Fibroblast of lung (primary cell): ENCODE measurements around the gene ABCG5. TPM values are rescaled to one million over a fixed set of nuclear protein-coding genes. Genes with fewer than 3 reads are reported as not detected.

Experiments
- DNase-seq, 2 donors: peaks; one replicate each; pipeline versions ENCODE4 v3.0.0 to v3.0.0-alpha.2; 2010; ENCODE audit warnings: low read depth in 2 of 2
- H2AFZ ChIP-seq: 2 replicates; pipeline ENCODE4 v1.5.1; 2012; ENCODE audit warnings: low read length, control low read depth, inconsistent platforms
- H3K27ac ChIP-seq: 2 replicates; pipeline ENCODE4 v1.5.1; 2011; ENCODE audit warnings: low read length, control low read depth; ENCODE audit not compliant: insufficient read depth
- H3K27me3 ChIP-seq: 2 replicates; pipeline ENCODE4 v1.5.1; 2011; ENCODE audit warnings: mild to moderate bottlenecking, low read length; ENCODE audit not compliant: control insufficient read depth, insufficient read depth
- H3K36me3 ChIP-seq: 2 replicates; pipeline ENCODE4 v1.5.1; 2011; ENCODE audit warnings: low read length; ENCODE audit not compliant: control insufficient read depth, insufficient read depth
- H3K4me1 ChIP-seq: 2 replicates; pipeline ENCODE4 v1.5.1; 2011; ENCODE audit warnings: low read length; ENCODE audit not compliant: control insufficient read depth, insufficient read depth; ENCODE audit errors: extremely low read depth
- H3K4me2 ChIP-seq: 2 replicates; pipeline ENCODE4 v1.5.1; 2011; ENCODE audit warnings: low read length, control low read depth; ENCODE audit not compliant: insufficient read depth; ENCODE audit errors: extremely low read depth
- H3K4me3 ChIP-seq, 4 experiments: fragments of 200-600 bp in 1 of 4; sonication (generic) in 1 of 4; replicated peaks in 1 of 4; 2 replicates each; pipeline ENCODE4 v1.5.1; 2011 to 2016; ENCODE audit warnings: low read length in 4 of 4, low read depth in 3 of 4, mild to moderate bottlenecking in 3 of 4, control low read depth in 2 of 4, inconsistent platforms in 1 of 4, mixed read lengths in 1 of 4; ENCODE audit not compliant: insufficient read depth in 1 of 4; ENCODE audit errors: control extremely low read depth in 1 of 4
- H3K79me2 ChIP-seq: 2 replicates; pipeline ENCODE4 v1.5.1; 2012; ENCODE audit warnings: mild to moderate bottlenecking, low read length, inconsistent platforms; ENCODE audit not compliant: control insufficient read depth, insufficient read depth
- H3K9ac ChIP-seq: 2 replicates; pipeline ENCODE4 v1.5.1; 2011; ENCODE audit warnings: mild to moderate bottlenecking, low read length, control low read depth; ENCODE audit not compliant: insufficient read depth
- H3K9me3 ChIP-seq: 2 replicates; pipeline ENCODE4 v1.5.1; 2012; ENCODE audit warnings: low read depth, low read length; ENCODE audit not compliant: control insufficient read depth, insufficient read depth
- H4K20me1 ChIP-seq: 2 replicates; pipeline ENCODE4 v1.5.1; 2011; ENCODE audit warnings: low read length; ENCODE audit not compliant: control insufficient read depth, insufficient read depth; ENCODE audit errors: extremely low read depth
- EZH2 ChIP-seq: IDR thresholded peaks from 2 replicates; pipeline ENCODE4 v1.5.1; 2012; ENCODE audit warnings: low read length, control low read depth, mild to moderate bottlenecking; ENCODE audit errors: missing control alignments
- polyA plus RNA-seq, 2 donors: library from polyadenylated mRNA; depleted of rRNA in 1 of 2; stranded (reverse) in 1 of 2; unstranded in 1 of 2; fragments of >200 nt; gene quantifications; 2 replicates each; pipeline ENCODE4 v1.2.1, GENCODE V29; 2011 to 2012; ENCODE audit warnings: missing spikeins in 1 of 2
- total RNA-seq: library from RNA; depleted of rRNA; stranded (reverse); fragments of >200 nt; gene quantifications from 2 replicates; pipeline ENCODE4 v1.2.1, GENCODE V29; 2014
- TF ChIP-seq, protein P1 (sequence below), 2 donors: IDR thresholded peaks in 1 of 2; conservative IDR thresholded peaks in 1 of 2; 1 replicate in 1 of 2; 2 replicates in 1 of 2; pipeline ENCODE4 v1.5.1; 2011 to 2012; ENCODE audit warnings: low read length in 2 of 2, control low read depth in 1 of 2, inconsistent platforms in 1 of 2, low read depth in 1 of 2, mild to moderate bottlenecking in 1 of 2

Gene ABCG5
- total and polyA plus RNA-seq, 2 donors (not counting 1 experiment from before 2014, with no cell fraction given): not detected

DNA sequence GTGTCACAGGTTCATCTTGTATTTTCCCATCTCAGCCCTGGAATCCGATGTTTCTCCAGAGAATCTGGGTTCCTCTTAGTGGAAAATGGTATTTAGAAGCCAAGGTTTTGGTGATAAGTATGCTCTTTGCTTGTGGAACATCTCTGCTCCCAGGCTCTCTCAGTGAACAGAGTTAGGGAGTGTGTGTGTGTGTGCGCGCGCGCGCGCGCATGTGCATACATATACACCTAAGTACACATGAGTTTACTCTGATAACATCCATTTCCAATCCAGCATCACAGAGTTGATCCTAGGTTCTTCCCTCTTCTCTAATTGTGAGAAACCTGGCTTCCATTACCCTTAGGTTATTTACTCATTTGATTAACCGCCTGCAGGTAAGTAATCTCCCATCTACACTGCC lies 41.8 kb upstream of the ABCG5 start:
- Histone ChIP-seq H3K27me3 (peaks cover 4% of the 10 kb centered on the region), H3K4me3 (no peak overlapping the region), H4K20me1 (no peaks in the 10 kb centered on the region), H3K9ac (no peak overlapping the region), H3K9me3 (no peaks in the 10 kb centered on the region), H3K27ac (no peak overlapping the region), H3K4me1 (peaks cover 6% of the 10 kb centered on the region), H2AFZ (no peak overlapping the region), H3K4me2 (no peak overlapping the region), H3K79me2 (no peaks in the 10 kb centered on the region), H3K36me3 (no peaks in the 10 kb centered on the region)
- TF ChIP-seq EZH2: no peak
- TF ChIP-seq, protein P1, sequence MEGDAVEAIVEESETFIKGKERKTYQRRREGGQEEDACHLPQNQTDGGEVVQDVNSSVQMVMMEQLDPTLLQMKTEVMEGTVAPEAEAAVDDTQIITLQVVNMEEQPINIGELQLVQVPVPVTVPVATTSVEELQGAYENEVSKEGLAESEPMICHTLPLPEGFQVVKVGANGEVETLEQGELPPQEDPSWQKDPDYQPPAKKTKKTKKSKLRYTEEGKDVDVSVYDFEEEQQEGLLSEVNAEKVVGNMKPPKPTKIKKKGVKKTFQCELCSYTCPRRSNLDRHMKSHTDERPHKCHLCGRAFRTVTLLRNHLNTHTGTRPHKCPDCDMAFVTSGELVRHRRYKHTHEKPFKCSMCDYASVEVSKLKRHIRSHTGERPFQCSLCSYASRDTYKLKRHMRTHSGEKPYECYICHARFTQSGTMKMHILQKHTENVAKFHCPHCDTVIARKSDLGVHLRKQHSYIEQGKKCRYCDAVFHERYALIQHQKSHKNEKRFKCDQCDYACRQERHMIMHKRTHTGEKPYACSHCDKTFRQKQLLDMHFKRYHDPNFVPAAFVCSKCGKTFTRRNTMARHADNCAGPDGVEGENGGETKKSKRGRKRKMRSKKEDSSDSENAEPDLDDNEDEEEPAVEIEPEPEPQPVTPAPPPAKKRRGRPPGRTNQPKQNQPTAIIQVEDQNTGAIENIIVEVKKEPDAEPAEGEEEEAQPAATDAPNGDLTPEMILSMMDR (conservative IDR thresholded peaks at IDR 0.05 in 1 of 2, IDR thresholded peaks at IDR 0.05 in 1 of 2; ENCODE audit: low read depth in 1 of 2, low read length in 2 of 2): no peak
- DNase-seq: no peak

GRCh38 chr2:43879261-43879660 lies 40.6 kb upstream of the ABCG5 start:
- H3K36me3 ChIP-seq: no peaks in the 10 kb centered on the region
- H3K4me1 ChIP-seq: peaks cover 6% of the 10 kb centered on the region
- H3K79me2 ChIP-seq: no peaks in the 10 kb centered on the region
- no peaks in the 10 kb centered on the region for H3K9me3 ChIP-seq
- H2AFZ ChIP-seq: no peak overlapping the region
- H3K27me3 ChIP-seq: peaks cover 6% of the 10 kb centered on the region
- no peak overlapping the region for H3K4me2 ChIP-seq
- H3K27ac ChIP-seq: no peak overlapping the region
- H4K20me1 ChIP-seq: no peaks in the 10 kb centered on the region
- no peak overlapping the region for H3K4me3 ChIP-seq
- no peak for TF ChIP-seq EZH2
- TF ChIP-seq, protein P1 (conservative IDR thresholded peaks at IDR 0.05 in 1 of 2, IDR thresholded peaks at IDR 0.05 in 1 of 2; ENCODE audit: low read depth in 1 of 2, low read length in 2 of 2): no peak
- DNase-seq: peak in 1 of 2 donors; percentile 22
- H3K9ac ChIP-seq: no peak overlapping the region

DNA sequence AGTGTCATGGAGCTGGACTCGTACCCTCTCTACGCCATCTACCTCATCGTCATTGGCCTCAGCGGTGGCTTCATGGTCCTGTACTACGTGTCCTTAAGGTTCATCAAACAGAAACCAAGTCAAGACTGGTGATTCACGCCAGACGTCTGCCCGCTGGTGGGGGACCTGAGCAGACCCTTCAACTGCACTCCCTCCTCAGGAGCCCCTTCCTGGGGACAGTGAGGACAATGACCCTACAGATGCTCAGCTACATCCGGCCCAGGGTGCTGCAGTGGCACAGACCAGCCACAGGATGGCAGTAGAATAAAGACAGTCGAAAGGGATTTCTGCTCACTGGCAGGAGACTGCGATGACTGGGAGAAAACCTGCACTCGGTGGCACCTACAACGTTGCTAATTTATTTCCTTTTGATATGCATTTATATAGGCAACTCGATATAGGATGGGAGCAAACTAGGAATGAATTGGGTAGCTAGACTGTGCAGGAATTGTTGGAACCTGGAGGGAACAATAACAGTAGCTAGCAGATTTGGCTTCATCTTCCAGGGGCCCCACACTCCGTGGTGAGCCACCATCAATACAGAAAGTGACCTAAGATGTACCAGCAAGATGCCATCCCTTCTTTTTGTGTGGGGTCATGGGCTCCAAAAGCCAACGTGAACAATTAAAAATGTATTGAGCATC lies 39.3 kb upstream of the ABCG5 start:
- H3K4me3 ChIP-seq: no peak overlapping the region
- no peak overlapping the region for H3K9ac ChIP-seq
- no peaks in the 10 kb centered on the region for H3K36me3 ChIP-seq
- H3K27ac ChIP-seq: no peak overlapping the region
- no peak overlapping the region for H2AFZ ChIP-seq
- no peaks in the 10 kb centered on the region for H3K79me2 ChIP-seq
- peaks cover 6% of the 10 kb centered on the region for H3K4me1 ChIP-seq
- peaks cover 7% of the 10 kb centered on the region for H3K27me3 ChIP-seq
- no peaks in the 10 kb centered on the region for H4K20me1 ChIP-seq
- peak; percentile 47 to 65 for DNase-seq
- peak overlapping the region; percentile 11 for H3K4me2 ChIP-seq
- no peaks in the 10 kb centered on the region for H3K9me3 ChIP-seq
- TF ChIP-seq EZH2: no peak
- TF ChIP-seq, protein P1 (conservative IDR thresholded peaks at IDR 0.05 in 1 of 2, IDR thresholded peaks at IDR 0.05 in 1 of 2; ENCODE audit: low read depth in 1 of 2, low read length in 2 of 2): peak; percentile 92 to 99
